IPS-15b (cell line): Measurements from ENCODE around the gene TSPAN16.

Experiments used
- H3K27me3 ChIP-seq: one replicate; pipeline ENCODE4 v1.6.1; 2013; ENCODE audit warnings: low read length; ENCODE audit not compliant: control insufficient read depth, insufficient read depth
- H3K36me3 ChIP-seq: one replicate; pipeline ENCODE4 v1.6.1; 2013; ENCODE audit warnings: low read length; ENCODE audit not compliant: control insufficient read depth, insufficient read depth
- H3K4me1 ChIP-seq: one replicate; pipeline ENCODE4 v1.6.1; 2013; ENCODE audit warnings: mild to moderate bottlenecking, low read length; ENCODE audit not compliant: control insufficient read depth, insufficient read depth
- H3K4me3 ChIP-seq: one replicate; pipeline ENCODE4 v1.5.1; 2013; ENCODE audit warnings: low read depth, low read length
- H3K9ac ChIP-seq: one replicate; pipeline ENCODE4 v1.6.1; 2013; ENCODE audit warnings: low read depth, mild to moderate bottlenecking, low read length
- H3K9me3 ChIP-seq: one replicate; pipeline ENCODE4 v1.6.1; 2013; ENCODE audit warnings: mild to moderate bottlenecking, low read length; ENCODE audit not compliant: control insufficient read depth, insufficient read depth

The TSPAN16 gene

GRCh38 chr19:11295665-11296245 is at the start of gene TSPAN16:
TSS of gene TSPAN16 (plus strand) at chr19:11296160. CDS start at chr19:11296298, 138 bp downstream.
- H3K9ac ChIP-seq: no peak within 1 kb of the TSS
- H3K27me3 ChIP-seq: no peaks in the 10 kb centered on the region
- no peak within 1 kb of the TSS for H3K4me3 ChIP-seq
- no peaks in the 10 kb centered on the region for H3K36me3 ChIP-seq
- no peaks in the 10 kb centered on the region for H3K9me3 ChIP-seq
- no peaks in the 10 kb centered on the region for H3K4me1 ChIP-seq

- Histone ChIP-seq H3K4me3 (no peak overlapping the region), H3K36me3 (peaks cover 37% of the 10 kb centered on the region), H3K27me3 (no peaks in the 10 kb centered on the region), H3K9me3 (no peaks in the 10 kb centered on the region), H3K4me1 (peaks cover 2% of the 10 kb centered on the region), H3K9ac (no peak overlapping the region)
These were observed 49.0 kb upstream of the TSPAN16 start for GRCh38 chr19:11246941-11247340.

GRCh38 chr19:11247391-11247790 is 48.6 kb upstream of the TSPAN16 start:
- Histone ChIP-seq H3K36me3 (peaks cover 38% of the 10 kb centered on the region), H3K4me3 (no peak overlapping the region)

DNA sequence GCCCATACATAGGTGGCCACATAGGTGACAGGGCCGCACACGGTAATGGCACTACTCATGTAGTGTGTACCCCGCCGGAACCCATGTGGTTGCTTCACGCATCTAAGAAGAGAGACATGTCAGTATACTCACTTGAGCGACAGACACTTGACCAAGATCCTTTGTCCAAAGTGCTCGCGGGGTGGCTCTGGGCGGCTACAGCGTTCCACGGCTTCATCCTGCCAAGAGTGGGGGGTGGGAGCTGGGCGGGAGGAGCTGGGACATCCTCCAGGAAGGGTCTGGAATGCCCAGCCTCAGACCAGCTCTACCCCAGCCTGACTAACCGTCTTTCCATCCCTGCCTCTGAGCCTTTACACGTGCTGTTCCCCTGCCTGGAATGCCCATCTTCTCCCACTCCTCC is 48.0 kb upstream of the TSPAN16 start:
- peaks cover 37% of the 10 kb centered on the region for H3K36me3 ChIP-seq
- H3K27me3 ChIP-seq: no peaks in the 10 kb centered on the region

More at GRCh38 chr19:11247391-11247790, 48.6 kb upstream of the TSPAN16 start:
- Histone ChIP-seq H3K27me3 (no peaks in the 10 kb centered on the region), H3K9me3 (no peaks in the 10 kb centered on the region), H3K9ac (no peak overlapping the region), H3K4me1 (peaks cover 2% of the 10 kb centered on the region)

DNA sequence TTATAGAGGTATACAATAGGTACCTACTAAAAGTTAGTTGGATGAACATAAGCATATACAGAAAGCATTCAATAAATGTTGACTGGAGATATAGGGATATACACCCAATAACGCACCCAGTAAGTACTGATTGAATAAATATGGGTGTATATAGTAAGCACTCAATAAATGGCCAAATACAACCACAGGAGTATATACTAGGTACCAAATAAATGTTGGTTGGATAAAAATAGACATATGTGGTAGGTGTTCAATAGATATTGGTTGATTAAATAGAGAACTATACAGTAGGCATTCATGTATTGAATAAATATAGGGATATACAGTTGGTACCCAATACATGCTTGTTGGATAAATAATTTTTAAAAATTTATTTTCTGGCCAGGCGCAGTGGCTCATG is 47.1 kb upstream of the TSPAN16 start:
- H3K9me3 ChIP-seq: no peaks in the 10 kb centered on the region
- peaks cover 36% of the 10 kb centered on the region for H3K36me3 ChIP-seq
- H3K4me3 ChIP-seq: no peak overlapping the region
- no peaks in the 10 kb centered on the region for H3K27me3 ChIP-seq
- no peaks in the 10 kb centered on the region for H3K4me1 ChIP-seq
- no peak overlapping the region for H3K9ac ChIP-seq

More for the DNA sequence above, 48.0 kb upstream of the TSPAN16 start:
- H3K4me3 ChIP-seq: no peak overlapping the region
- peaks cover 2% of the 10 kb centered on the region for H3K4me1 ChIP-seq
- H3K9ac ChIP-seq: no peak overlapping the region
- H3K9me3 ChIP-seq: no peaks in the 10 kb centered on the region

GRCh38 chr19:11251217-11251616 is 44.7 kb upstream of the TSPAN16 start:
- Histone ChIP-seq H3K9ac (no peak overlapping the region), H3K9me3 (no peaks in the 10 kb centered on the region), H3K4me3 (no peak overlapping the region), H3K36me3 (peaks cover 32% of the 10 kb centered on the region), H3K27me3 (no peaks in the 10 kb centered on the region), H3K4me1 (no peaks in the 10 kb centered on the region)

GRCh38 chr19:11251650-11252314 is 44.2 kb upstream of the TSPAN16 start:
- H3K9ac ChIP-seq: no peak overlapping the region
- H3K27me3 ChIP-seq: no peaks in the 10 kb centered on the region
- peaks cover 32% of the 10 kb centered on the region for H3K36me3 ChIP-seq
- H3K4me3 ChIP-seq: no peak overlapping the region
- no peaks in the 10 kb centered on the region for H3K9me3 ChIP-seq
- H3K4me1 ChIP-seq: no peaks in the 10 kb centered on the region

GRCh38 chr19:11252665-11253355 is 43.1 kb upstream of the TSPAN16 start:
- H3K36me3 ChIP-seq: peaks cover 24% of the 10 kb centered on the region
- H3K4me1 ChIP-seq: no peaks in the 10 kb centered on the region
- no peak overlapping the region for H3K9ac ChIP-seq
- no peaks in the 10 kb centered on the region for H3K9me3 ChIP-seq
- no peak overlapping the region for H3K4me3 ChIP-seq
- no peaks in the 10 kb centered on the region for H3K27me3 ChIP-seq

- Histone ChIP-seq H3K9ac (no peak overlapping the region), H3K36me3 (peaks cover 21% of the 10 kb centered on the region), H3K9me3 (no peaks in the 10 kb centered on the region), H3K4me3 (no peak overlapping the region), H3K27me3 (no peaks in the 10 kb centered on the region), H3K4me1 (no peaks in the 10 kb centered on the region)
These were observed 41.3 kb upstream of the TSPAN16 start for GRCh38 chr19:11254666-11255065.

DNA sequence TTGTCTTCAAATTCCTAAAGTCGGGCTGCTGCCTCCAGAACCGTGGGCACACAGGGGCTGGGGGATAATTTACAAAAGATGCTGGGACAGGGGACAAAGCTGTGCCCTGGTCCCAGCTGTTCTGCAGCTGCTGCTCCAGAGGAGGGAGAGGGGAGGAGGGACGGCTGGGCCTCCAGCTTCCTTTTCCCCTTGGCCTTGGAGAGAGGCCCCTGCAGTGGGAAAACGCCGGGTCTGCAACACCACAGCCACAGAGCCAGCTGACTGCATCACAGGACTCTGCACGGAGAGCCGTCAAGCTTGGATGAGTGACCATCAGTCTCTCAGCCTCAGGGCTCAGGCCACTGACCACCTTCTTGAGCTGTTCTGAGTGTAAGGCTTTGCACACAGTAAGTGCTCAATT is 39.8 kb upstream of the TSPAN16 start:
- H3K36me3 ChIP-seq: peaks cover 15% of the 10 kb centered on the region

GRCh38 chr19:11257846-11258380 is 38.0 kb upstream of the TSPAN16 start:
- Histone ChIP-seq H3K36me3 (no peaks in the 10 kb centered on the region), H3K4me3 (no peak overlapping the region), H3K9me3 (no peaks in the 10 kb centered on the region), H3K4me1 (no peaks in the 10 kb centered on the region), H3K27me3 (no peaks in the 10 kb centered on the region), H3K9ac (no peak overlapping the region)

More for the DNA sequence above, 39.8 kb upstream of the TSPAN16 start:
- no peaks in the 10 kb centered on the region for H3K4me1 ChIP-seq
- H3K27me3 ChIP-seq: no peaks in the 10 kb centered on the region
- H3K4me3 ChIP-seq: no peak overlapping the region
- no peak overlapping the region for H3K9ac ChIP-seq
- no peaks in the 10 kb centered on the region for H3K9me3 ChIP-seq
